NCI-H1048 (cell line): Measurements from ENCODE around the gene FAM163A.
"Not testable (repeated sequence)": the region's sequence is repeated elsewhere in the genome, so short reads cannot be mapped to it uniquely, and the experiment has no call there.

Experiments
- DNase-seq: peaks from one replicate; lab custom pipeline; 2025; lab: John Stamatoyannopoulos, UW

Gene FAM163A

GRCh38 chr1:179855831-179856230 is 112.7 kb downstream of the FAM163A start:
- DNase-seq: not testable (repeated sequence)

GRCh38 chr1:179856296-179856695 is 113.2 kb downstream of the FAM163A start:
- DNase-seq: no peak

GRCh38 chr1:179857009-179857408 is 113.9 kb downstream of the FAM163A start:
- DNase-seq: no peak

GRCh38 chr1:179860652-179861051 is 117.6 kb downstream of the FAM163A start:
- DNase-seq: no peak

- DNase-seq: no peak
Measured at GRCh38 chr1:179865377-179865776, 122.3 kb downstream of the FAM163A start.
